T-helper 22 cell (primary cell): ENCODE data around the gene CYP2C9.
"Not testable (repeated sequence)": the region's sequence is repeated elsewhere in the genome, so short reads cannot be mapped to it uniquely, and the experiment has no call there.

Experiments used
- DNase-seq: peaks from one replicate; pipeline ENCODE4 v3.0.0-alpha.2; 2020; ENCODE audit warnings: low read depth

The CYP2C9 gene

DNA sequence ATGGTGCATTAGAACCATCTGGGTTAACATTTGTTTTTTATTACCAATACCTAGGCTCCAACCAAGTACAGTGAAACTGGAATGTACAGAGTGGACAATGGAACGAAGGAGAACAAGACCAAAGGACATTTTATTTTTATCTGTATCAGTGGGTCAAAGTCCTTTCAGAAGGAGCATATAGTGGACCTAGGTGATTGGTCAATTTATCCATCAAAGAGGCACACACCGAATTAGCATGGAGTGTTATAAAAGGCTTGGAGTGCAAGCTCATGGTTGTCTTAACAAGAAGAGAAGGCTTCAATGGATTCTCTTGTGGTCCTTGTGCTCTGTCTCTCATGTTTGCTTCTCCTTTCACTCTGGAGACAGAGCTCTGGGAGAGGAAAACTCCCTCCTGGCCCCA lies at the start of gene CYP2C9:
Gene CYP2C9 (plus strand): TSS at position 276 of the 400 bp plus-strand sequence. CDS start 25 bp downstream, at position 301.
- DNase-seq, result no peak

- DNase-seq, result no peak
Observed at GRCh38 chr10:94889123-94889522, 49.3 kb upstream of the CYP2C9 start.

DNA sequence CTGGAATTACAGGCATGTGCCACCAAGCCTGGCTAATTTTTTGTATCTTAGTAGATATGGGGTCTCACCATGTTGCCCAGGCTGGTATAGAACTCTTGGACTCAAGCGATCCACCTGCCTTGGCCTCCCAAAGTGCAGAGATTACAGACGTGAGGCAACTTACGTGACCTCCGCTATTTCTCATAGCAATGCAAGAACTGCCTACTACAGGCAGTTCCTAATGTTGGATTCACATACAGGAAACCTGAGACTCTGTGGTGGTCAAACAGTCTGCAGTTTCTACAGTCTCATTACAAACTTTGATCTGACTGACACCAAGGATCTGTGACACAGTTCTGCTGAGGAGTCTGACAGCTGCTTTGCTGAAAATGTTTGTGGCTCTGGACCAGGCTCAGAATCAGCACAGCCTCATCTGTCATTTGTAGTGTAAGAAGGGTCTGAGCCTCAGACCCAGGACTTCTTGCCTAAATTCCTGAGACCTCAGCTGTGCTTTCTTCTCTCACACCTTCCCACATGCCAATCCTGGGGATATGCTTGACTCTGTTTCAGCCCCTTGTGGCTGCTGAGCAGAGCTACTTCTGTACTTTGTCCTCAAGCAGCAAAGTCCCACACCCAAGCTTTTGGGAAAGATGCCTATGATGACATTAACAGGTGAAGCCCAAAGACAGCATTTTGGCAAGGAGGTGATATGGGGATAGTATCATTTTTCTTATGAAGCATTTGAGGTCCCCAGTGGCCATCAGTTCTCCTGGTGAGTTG lies 48.0 kb upstream of the CYP2C9 start:
- DNase-seq, result no peak

DNA sequence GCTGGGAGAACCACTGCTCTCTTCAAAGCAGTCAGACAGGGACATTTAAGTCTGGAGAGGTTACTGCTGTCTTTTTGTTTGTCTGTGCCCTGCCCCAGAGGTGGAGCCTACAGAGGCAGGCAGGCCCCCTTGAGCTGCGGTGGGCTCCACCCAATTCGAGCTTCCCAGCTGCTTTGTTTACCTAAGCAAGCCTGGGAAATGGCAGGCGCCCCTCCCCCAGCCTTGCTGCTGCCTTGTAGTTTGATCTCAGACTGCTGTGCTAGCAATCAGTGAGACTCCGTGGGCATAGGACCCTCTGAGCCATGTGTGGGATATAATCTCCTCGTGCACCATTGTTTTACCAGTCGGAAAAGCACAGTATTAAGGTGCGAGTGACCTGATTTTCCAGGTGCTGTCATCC lies 40.0 kb upstream of the CYP2C9 start:
- not testable (repeated sequence) for DNase-seq

DNA sequence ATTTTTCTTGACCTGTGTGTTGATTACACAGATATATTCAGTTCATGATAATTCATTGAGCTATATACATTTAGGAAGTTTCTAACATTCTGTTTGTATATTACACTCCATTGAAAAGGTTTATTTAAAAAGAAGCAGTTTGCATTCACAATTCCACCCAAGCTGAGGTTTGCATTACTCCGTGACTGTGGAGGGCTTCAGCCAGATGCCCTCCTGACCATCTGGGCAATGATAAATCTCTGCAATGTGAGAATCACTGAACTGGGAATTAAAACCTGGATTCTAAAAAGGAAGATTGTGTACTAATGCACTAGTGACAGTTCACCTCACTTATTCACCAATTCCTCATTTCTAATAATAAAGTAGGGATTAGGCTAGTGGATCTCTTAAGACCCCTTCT lies 36.4 kb upstream of the CYP2C9 start:
- no peak for DNase-seq

DNA sequence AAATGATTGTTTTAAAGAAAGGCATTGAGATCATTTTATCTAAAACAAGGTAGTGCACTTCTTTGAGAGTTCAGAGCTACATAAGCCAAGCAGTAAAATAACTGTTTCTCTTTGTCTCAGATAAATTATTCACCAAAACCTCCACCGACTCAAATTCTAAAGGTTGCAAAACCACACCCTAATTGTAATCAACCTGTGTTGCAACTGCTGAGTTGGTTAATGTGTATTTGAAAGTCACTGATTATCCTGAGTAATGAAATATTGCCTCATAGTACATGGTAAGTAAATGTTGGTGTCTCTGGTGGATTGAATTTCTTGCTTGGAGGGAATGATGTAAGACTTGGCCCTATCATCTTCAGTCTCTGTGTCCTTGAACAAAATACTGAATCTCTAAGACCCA lies 35.9 kb upstream of the CYP2C9 start:
- no peak for DNase-seq

- DNase-seq, result not testable (repeated sequence)
Observed at GRCh38 chr10:94904506-94905148, 33.8 kb upstream of the CYP2C9 start.

GRCh38 chr10:94916423-94916822 lies 22.0 kb upstream of the CYP2C9 start:
- no peak for DNase-seq

DNA sequence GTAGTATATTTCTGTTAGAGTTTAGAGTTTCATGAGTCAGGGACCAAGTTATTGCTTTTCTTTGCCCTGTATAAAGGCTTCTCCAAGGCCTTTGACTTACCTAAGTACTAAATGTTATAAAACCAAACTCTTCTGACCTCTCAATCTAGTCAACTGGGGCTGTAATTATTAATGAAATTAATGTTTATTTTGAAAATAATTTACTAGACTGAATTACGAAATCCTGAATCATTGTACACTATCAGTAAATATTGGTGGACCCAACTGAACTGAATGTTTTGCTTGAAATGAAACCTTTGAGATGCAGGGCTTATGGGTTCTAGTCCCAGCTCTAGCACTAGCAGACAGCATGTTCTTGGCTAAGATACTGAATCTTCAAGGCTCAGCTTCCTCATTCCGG lies 1.7 kb upstream of the CYP2C9 start:
- DNase-seq, result no peak

GRCh38 chr10:94943432-94944103 lies 5.1 kb downstream of the CYP2C9 start:
- not testable (repeated sequence) for DNase-seq

DNA sequence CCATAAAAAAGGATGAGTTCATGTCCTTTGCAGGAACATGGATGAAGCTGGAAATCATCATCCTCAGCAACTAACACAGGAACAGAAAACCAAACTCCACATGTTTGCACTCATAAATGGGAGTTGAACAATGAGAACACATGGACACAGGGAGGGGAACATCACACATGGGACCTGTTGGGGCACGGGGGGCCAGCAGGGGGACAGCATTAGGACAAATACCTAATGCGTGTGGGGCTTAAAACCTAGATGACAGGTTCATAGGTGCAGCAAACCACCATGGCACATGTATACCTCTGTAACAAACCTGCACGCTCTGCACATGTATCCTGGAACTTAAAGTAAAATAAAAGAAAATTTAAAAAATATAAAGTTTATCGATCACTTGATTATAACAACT lies 7.7 kb downstream of the CYP2C9 start:
- not testable (repeated sequence) for DNase-seq

DNA sequence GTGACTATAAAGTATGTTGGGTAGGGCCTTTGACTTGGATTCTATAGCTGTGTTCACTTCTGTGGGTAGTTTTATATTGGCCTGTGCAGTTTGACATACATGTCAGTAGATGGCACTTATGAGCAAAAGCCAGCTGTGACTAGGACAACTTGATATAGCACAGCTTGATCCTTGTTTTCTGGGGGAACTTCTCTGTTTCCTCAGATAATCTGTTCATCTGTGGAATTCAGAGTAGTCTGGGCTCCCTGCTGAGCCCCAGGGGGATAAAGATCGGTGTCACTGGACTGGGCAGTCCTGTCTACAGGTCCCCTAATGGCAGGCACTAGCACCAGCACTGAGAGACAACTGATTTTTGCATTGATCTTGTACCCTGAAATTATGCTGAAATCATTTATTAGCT lies 25.4 kb downstream of the CYP2C9 start:
- no peak for DNase-seq

DNA sequence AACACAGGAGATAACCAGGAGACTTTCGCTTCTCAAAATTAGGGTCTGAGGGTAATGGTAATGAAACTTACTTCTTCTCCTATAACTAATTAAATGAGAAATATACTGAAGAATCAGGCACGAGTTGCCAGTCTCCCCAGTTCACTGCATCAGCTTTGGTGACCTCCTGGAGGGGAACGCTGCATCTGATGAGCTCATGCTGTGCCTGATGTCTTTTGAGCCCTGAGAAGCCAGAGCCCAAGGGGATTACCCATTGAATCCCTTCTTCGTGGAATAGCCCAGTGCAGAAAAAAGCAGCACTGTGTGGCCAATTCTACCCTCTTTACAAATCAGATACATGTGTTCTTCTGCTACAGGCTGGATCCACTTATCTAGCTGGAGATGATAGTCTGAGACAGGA lies 45.1 kb downstream of the CYP2C9 start:
- no peak for DNase-seq

GRCh38 chr10:94989192-94989591 lies 50.7 kb downstream of the CYP2C9 start:
- no peak for DNase-seq

GRCh38 chr10:94991243-94991888 lies 52.9 kb downstream of the CYP2C9 start:
- no peak for DNase-seq

GRCh38 chr10:94992811-94993210 lies 54.4 kb downstream of the CYP2C9 start:
- DNase-seq, result no peak

- DNase-seq, result no peak
Observed at GRCh38 chr10:94997741-94998174, 59.3 kb downstream of the CYP2C9 start.

- no peak for DNase-seq
Observed at GRCh38 chr10:95026461-95026860, 88.0 kb downstream of the CYP2C9 start.

GRCh38 chr10:95031656-95032055 lies 93.2 kb downstream of the CYP2C9 start:
- no peak for DNase-seq

DNA sequence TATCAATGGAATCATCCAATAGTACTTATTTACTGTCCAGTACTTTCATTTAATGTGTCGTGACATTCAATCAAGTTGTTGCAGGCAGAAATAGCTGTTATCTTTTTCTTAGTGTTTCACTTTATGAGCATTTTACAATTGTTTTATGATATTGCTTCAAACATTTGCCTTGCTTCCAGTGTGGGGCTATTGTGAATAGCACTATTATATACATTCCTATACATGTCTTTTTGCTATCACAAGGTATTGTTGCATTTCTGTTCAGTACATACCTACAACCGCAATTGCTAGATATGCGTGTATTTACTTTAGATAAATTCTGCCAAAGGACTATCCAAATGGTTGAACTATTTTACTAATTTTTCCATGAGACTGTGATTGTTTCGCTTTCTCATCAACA lies 95.9 kb downstream of the CYP2C9 start:
- DNase-seq, result no peak

DNA sequence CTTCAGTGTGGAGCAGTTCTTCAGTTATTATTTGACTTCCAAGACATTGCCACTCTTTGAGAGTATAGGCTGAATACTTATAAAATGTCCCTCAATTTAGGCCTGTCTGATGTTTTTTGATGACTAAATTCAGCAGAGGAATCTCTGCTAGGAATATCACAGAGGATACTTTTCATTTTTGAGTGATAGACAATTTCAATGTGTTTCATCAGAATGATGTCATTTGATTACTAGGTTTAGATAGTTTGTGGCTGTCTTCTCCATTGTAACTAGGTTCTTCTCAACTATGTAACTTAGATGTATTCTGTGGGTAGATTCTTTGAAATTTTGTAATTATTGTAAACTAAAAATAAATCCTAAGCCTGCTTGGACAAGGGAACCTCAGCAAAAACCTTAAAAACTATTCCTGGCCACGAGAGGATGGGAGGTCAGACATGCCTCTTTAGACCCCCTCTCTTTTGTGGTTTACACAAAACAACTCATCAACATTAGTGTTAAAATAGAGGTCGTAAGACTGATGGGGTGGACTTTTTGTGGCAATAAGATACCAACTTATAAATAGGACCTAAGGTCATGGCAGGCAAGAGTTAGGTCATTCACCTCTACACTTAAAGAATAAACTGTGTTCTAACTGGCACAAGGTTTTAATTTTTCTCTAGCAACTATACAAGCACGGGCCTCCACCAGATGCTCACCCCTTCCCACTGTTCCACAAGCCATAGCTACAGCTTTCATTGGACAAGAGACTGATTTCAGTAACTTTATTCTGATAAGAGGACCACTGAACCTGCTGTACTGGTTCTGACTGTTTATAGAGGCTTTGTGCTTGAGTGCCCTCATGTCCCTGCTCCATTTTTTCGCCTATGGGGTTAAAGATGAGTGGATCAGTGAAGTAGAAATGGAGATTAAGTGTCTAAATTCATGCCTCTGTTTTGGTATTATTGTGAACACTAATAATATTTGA lies 97.2 kb downstream of the CYP2C9 start:
- DNase-seq, result no peak
